Muscle of leg (tissue), 11 donors: ENCODE measurements around the gene PHYKPL. TPM values are rescaled to one million over a fixed set of nuclear protein-coding genes. Genes with fewer than 3 reads are reported as not detected.
"Not testable (repeated sequence)": the region's sequence is repeated elsewhere in the genome, so short reads cannot be mapped to it uniquely, and the experiment has no call there.

Experiments used
- DNase-seq: peaks from one replicate; pipeline ENCODE4 v3.0.0; 2013
- H3K27ac ChIP-seq: one replicate; pipeline ENCODE4 v1.5.1; 2013; ENCODE audit warnings: mild to moderate bottlenecking, low read length, control low read depth
- H3K27me3 ChIP-seq: one replicate; pipeline ENCODE4 v1.6.1; 2013; ENCODE audit warnings: low read length; ENCODE audit not compliant: control insufficient read depth, insufficient read depth
- H3K36me3 ChIP-seq: one replicate; pipeline ENCODE4 v1.6.1; 2013; ENCODE audit warnings: low read length; ENCODE audit not compliant: control insufficient read depth, insufficient read depth
- H3K4me1 ChIP-seq: one replicate; pipeline ENCODE4 v1.6.1; 2013; ENCODE audit warnings: low read length; ENCODE audit not compliant: control insufficient read depth, insufficient read depth
- H3K4me3 ChIP-seq: one replicate; pipeline ENCODE4 v1.5.1; 2013; ENCODE audit warnings: low read length, control low read depth
- H3K9me3 ChIP-seq: replicated peaks from 2 replicates; pipeline ENCODE4 v1.6.1; 2013; ENCODE audit warnings: low read depth, low read length; ENCODE audit not compliant: control insufficient read depth
- WGBS: methylation state at CpG from one replicate; pipeline ENCODE4 v1.1.5; 2013; ENCODE audit warnings: missing lambda C conversion rate; ENCODE audit not compliant: insufficient coverage; 5-methylcytosine and 5-hydroxymethylcytosine counted together
- polyA plus RNA-seq, 8 donors: library from polyadenylated mRNA; unstranded; fragments of 120-200 nt; gene quantifications; one replicate each; pipeline versions ENCODE4 v1.2.1 to v1.2.3, GENCODE V29; 2013; ENCODE audit warnings: inconsistent platforms in 1 of 8, low replicate concordance in 1 of 8; ENCODE audit not compliant: insufficient read length in 8 of 8, insufficient read depth in 1 of 8
- total RNA-seq: library from RNA; stranded (reverse); fragments of 120-200 nt; gene quantifications from one replicate; pipeline ENCODE4 v1.2.4, GENCODE V29; 2013

Gene PHYKPL
- total and polyA plus RNA-seq, 9 donors, result 36.0 to 81.7 (median 45.3) TPM

DNA sequence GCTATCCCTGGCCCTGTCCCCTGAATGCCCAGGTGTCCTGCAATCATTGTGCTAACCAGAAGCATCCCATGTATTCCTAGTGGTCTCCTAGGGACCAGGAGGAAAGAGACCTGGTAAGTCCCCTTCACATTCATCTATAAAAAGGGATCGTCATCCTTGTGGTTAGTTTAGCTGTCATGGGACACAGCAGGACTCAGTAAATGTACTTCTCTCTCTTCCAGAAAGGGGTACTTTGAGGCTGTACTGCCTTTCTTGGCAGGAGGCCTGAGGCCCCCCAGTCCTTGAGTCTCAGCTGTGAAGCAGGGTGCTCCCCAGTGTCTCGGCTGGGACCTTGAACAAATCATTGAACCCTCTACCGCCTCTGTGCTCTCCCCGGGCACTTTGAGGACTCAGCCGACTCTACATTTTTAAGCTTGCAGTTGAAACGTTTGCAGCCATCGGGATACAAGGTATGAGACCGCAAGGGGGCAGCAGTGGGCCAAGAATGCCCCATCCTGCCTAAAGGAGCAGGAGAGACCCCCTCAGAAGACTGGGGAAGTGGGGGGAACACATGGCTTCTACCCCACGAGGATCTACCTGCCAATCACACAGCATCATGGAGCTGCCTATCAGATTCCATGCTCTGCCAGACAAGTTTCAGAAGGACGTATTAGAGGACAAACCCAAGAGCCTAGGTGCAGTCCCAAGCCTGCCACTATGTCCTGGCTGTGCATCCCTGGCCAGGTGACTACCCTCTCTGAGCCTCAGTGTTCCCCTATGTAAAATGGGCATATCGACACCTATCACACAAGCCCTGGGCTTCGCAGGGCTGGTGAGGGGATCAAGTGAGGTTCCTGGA is 2.4 kb upstream of the PHYKPL start:
- Histone ChIP-seq H3K27me3 (no peaks in the 10 kb centered on the region), H3K36me3 (peaks cover 16% of the 10 kb centered on the region), H3K4me1 (peaks cover 52% of the 10 kb centered on the region), H3K27ac (no peak overlapping the region), H3K4me3 (no peak overlapping the region), H3K9me3 (no peaks in the 10 kb centered on the region)
- WGBS, result 6% methylated on average over 6 of the region's 12 CpGs
- DNase-seq, result peak; percentile 69

DNA sequence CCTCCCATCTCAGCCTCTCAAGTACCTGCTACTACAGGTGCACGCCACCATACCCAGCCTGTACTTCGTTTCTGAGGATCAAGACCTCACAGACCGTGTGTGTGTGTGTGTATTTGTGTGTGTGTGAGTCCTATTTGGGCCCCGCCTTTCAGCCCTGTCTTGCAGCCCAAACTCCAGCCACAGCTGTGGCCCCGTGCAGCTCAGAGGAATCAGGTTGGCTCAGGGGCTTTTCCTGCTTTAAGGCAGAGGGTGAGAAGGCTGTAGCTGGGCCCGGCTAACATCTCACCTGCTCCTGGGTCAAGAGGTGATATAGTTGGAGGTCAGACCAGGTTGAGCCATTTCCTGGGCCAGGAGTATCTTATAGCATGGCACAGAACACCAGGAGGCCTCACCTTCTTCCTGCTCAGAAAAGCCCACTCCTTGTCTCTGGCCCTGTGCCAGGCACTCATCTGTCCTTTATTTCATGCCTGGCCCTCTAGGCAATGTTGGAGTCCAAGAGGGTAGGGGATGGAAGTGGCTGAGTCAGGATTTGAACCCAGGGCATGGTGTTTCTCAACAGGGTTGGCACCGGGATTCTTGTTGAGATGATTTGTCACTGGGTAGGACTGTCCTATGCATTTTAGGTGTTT is 1.6 kb upstream of the PHYKPL start:
- Histone ChIP-seq H3K4me3 (no peak overlapping the region), H3K9me3 (no peaks in the 10 kb centered on the region), H3K4me1 (peaks cover 52% of the 10 kb centered on the region), H3K27ac (no peak overlapping the region), H3K36me3 (peaks cover 23% of the 10 kb centered on the region), H3K27me3 (no peaks in the 10 kb centered on the region)
- 88% methylated on average over 2 of the region's 7 CpGs for WGBS
- DNase-seq, result no peak

DNA sequence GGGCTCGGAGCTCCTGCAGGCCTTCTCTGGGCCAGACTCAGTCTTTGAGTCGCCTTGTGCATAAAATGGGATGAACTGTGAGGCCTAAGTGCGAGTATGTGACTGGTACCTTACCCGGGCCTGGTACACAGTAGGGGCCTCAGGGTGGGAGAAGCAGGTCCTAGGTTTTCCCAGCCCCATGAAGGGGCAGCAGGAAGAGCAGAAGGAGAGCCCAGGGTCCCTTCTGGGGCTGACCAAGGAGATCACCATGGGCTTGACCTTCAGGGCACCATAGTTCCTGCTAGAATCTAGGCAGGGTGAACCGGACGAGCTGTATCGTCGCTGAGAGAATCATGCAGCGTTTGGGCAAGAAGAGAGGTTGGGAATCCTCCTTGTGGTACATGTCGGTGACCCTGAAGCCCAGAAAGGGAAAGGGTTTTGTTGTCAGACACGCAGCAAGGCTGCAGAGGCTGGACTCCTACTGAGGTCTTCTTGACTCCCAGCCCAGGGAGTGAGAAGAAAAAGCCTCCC is 373 bp upstream of the PHYKPL start:
- Histone ChIP-seq H3K9me3 (no peaks in the 10 kb centered on the region), H3K36me3 (peaks cover 34% of the 10 kb centered on the region), H3K4me1 (peaks cover 45% of the 10 kb centered on the region), H3K4me3 (peak overlapping the region; percentile 87), H3K27ac (peak overlapping the region; percentile 92), H3K27me3 (no peaks in the 10 kb centered on the region)
- WGBS, result 56% methylated on average over 11 of the region's 11 CpGs
- DNase-seq, result no peak

DNA sequence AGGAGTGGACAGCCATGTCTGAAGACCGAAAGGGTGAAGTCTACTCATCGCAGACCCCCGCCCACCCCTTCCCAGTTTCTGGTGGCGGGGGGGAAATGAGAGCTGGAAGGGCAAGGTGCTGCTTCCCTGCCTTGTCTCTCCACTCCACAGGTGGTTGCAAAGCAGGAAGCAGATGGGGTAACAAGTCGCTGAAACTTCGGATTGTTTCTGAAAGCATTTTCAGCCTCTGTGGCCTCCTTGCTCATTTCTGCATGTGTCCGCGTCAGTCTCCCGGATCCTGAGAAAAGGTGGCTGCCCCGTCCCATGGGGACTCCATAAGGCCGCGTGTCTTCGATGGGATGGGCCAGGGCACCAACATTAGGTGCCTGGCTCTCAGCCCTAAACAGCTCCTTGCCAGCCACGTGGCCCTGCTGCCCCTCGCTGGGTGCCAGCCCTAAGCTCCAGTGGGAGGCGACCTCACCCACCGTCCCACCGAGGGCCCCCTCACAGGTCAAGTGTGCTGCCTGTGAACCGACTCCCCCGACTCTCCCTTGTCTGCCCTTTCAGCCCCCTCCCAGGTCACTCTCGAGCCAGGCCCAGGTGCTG is 971 bp downstream of the PHYKPL start:
- peak overlapping the region; percentile 87 for H3K4me3 ChIP-seq
- no peaks in the 10 kb centered on the region for H3K27me3 ChIP-seq
- peaks cover 48% of the 10 kb centered on the region for H3K36me3 ChIP-seq
- H3K9me3 ChIP-seq, result no peaks in the 10 kb centered on the region
- DNase-seq, result no peak
- 17% methylated on average over 19 of the region's 21 CpGs for WGBS
- H3K27ac ChIP-seq, result peak overlapping the region; percentile 92
- H3K4me1 ChIP-seq, result peaks cover 31% of the 10 kb centered on the region

DNA sequence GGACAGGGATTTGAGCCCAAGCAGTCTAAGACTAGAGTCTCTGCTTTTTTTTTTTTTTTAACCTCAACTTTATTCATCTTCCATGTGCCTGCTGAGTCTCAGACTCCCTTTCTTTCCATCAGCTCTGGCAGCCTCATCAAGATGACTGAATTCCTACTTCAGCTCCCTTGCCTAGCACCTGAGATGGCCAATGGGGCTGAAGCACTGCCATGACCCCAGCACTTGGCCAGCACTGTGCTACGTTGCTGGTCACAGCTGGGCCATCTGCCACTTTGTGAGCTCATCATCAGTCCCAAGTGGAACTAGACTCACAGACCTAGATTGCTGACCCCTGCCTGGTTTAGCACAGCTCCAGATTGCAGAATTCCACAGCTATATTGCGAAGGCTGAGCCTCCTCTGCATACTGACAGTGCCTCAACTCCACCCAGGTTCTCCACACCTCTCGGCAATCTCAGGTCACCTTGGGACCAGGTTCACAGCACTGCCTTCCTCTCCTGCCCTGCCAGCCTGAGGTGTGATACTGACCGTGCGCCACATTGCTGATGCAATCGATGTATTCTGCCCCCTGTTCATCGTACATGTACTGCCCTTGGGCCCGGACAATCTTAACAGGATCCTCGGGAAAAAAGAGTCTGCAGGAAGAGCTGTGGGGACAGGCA is 1.6 kb downstream of the PHYKPL start:
- Histone ChIP-seq H3K9me3 (no peaks in the 10 kb centered on the region), H3K27ac (no peak overlapping the region), H3K4me1 (peaks cover 27% of the 10 kb centered on the region), H3K36me3 (peaks cover 53% of the 10 kb centered on the region), H3K27me3 (no peaks in the 10 kb centered on the region), H3K4me3 (peak overlapping the region; percentile 87)
- DNase-seq, result peak; percentile 43
- WGBS, result 77% methylated on average over 8 of the region's 9 CpGs

DNA sequence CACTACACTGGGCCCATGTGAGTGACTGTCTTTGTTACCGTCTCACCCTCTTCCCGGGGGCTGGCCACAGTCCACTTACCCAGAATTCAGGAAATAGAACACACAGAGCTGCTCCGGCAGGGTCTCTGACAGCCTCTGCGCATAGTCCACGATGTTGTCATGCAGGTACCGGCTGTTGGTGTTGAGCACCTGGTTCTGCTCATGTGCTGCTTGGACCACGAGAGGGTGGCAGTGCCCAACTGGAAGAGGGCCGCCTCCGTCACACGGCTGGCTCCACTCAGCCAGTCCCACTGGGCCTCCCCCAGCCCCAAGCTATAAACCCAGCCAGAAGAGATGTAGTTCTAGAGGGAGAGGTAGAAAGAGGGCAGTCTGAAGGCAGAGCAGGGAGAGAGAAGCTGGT is 2.7 kb downstream of the PHYKPL start:
- Histone ChIP-seq H3K9me3 (no peaks in the 10 kb centered on the region), H3K4me1 (peaks cover 22% of the 10 kb centered on the region), H3K4me3 (no peak overlapping the region), H3K27ac (no peak overlapping the region), H3K27me3 (no peaks in the 10 kb centered on the region), H3K36me3 (peaks cover 60% of the 10 kb centered on the region)
- DNase-seq, result no peak
- WGBS, result 94% methylated on average over 7 of the region's 10 CpGs

DNA sequence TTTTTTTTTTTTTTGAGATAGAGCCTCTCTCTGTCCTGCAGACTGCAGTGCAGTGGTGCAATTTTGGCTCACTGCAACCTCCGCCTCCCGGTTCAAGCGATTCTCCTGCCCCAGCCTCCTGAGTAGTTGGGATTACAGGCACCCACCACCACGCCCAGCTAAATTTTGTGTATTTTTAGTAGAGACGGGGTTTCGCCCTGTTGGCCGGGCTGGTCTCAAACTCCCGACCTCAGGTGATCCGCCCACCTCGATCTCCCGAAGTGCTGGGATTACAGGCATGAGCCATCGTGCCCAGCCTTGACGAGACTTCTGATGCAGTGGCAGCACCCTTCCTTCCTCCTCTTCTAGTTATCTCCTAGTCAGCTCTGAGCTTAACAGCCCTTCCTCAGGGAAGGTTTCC is 3.5 kb downstream of the PHYKPL start:
- not testable (repeated sequence) for H3K27me3 ChIP-seq, H3K27ac ChIP-seq, H3K4me3 ChIP-seq, DNase-seq, H3K9me3 ChIP-seq
- 97% methylated on average over 13 of the region's 13 CpGs for WGBS
- Histone ChIP-seq H3K4me1 (peaks cover 23% of the 10 kb centered on the region), H3K36me3 (peaks cover 67% of the 10 kb centered on the region)

DNA sequence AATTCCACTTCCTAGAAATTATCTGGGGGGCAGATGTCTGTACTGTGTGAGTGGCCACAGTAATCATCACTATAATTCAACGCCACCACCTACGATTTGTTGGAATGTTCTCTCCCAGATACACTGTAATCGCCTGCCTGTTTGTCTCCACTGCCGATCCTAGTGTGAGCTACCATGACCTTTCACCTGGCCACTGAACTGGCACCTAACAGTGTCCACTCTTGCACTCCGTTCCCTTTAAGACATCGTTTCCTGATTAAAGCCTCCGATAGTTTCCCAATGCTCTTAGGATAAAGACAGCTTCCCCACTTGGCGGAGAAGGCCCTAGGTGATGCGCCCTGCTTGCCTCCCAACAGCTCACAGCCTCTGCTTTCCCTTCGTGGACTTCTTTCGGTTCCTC is 4.0 kb downstream of the PHYKPL start:
- Histone ChIP-seq H3K27ac (no peak overlapping the region), H3K27me3 (no peaks in the 10 kb centered on the region), H3K4me3 (no peak overlapping the region), H3K9me3 (no peaks in the 10 kb centered on the region), H3K36me3 (peaks cover 69% of the 10 kb centered on the region), H3K4me1 (peaks cover 28% of the 10 kb centered on the region)
- WGBS, result 92% methylated on average over 9 of the region's 11 CpGs
- DNase-seq, result no peak

DNA sequence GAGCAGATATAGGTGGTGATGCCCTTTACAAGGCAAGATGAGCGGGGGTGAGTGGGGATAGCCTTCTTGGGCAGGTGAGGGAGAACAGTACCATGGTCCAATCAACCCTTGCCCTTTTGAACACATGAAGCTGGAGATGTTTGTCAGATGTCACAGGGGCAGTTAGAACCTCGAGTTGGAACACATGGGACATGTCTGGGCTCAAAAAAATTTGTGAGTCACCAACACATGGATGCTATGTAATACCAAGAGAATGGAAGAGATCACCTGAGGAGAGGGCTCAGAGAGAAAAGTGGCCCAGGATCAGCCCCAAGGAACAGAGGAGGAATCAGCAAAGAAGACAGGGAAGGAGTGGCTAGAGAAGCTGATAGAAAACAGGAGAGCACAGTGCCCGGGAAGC is 4.7 kb downstream of the PHYKPL start:
- DNase-seq, result no peak
- WGBS, result 80% methylated on average over 3 of the region's 3 CpGs
- H3K4me3 ChIP-seq, result no peak overlapping the region
- H3K4me1 ChIP-seq, result peaks cover 25% of the 10 kb centered on the region
- peaks cover 73% of the 10 kb centered on the region for H3K36me3 ChIP-seq
- H3K27ac ChIP-seq, result no peak overlapping the region
- no peaks in the 10 kb centered on the region for H3K27me3 ChIP-seq
- H3K9me3 ChIP-seq, result no peaks in the 10 kb centered on the region
